Osteocyte (in vitro differentiated cells): Measurements from ENCODE around the gene PSMG4. TPM values are rescaled to one million over a fixed set of nuclear protein-coding genes. Genes with fewer than 3 reads are reported as not detected.
A peak's percentile ranks its signal among the peaks of the same experiment; 100 is the strongest.

ENCODE experiments used
- DNase-seq: peaks from one replicate; pipeline ENCODE4 v3.0.0; 2021; ENCODE audit warnings: mixed read lengths; ENCODE audit not compliant: unreplicated experiment; ENCODE audit errors: extremely low spot score
- H3K27ac Mint-ChIP-seq: one replicate; pipeline ENCODE4 v1.8.0; 2021; ENCODE audit warnings: mild to moderate bottlenecking, mixed read lengths; ENCODE audit not compliant: unreplicated experiment
- H3K27me3 Mint-ChIP-seq: one replicate; pipeline ENCODE4 v1.8.0; 2021; ENCODE audit warnings: mixed read lengths; ENCODE audit not compliant: unreplicated experiment
- H3K36me3 Mint-ChIP-seq: one replicate; pipeline ENCODE4 v1.8.0; 2021; ENCODE audit warnings: mixed read lengths; ENCODE audit not compliant: unreplicated experiment
- H3K4me1 Mint-ChIP-seq: one replicate; pipeline ENCODE4 v1.8.0; 2021; ENCODE audit warnings: mixed read lengths; ENCODE audit not compliant: unreplicated experiment
- H3K4me3 Mint-ChIP-seq: one replicate; pipeline ENCODE4 v1.8.0; 2021; ENCODE audit warnings: mild to moderate bottlenecking, moderate library complexity, mixed read lengths; ENCODE audit not compliant: unreplicated experiment
- H3K9me3 Mint-ChIP-seq: one replicate; pipeline ENCODE4 v1.8.0; 2021; ENCODE audit warnings: mixed read lengths; ENCODE audit not compliant: unreplicated experiment
- total RNA-seq: library from RNA; stranded (reverse); gene quantifications from 2 replicates; pipeline ENCODE4 v1.2.1, GENCODE V29; 2021
- TF ChIP-seq, protein P1 (sequence below): fragments of 200-600 bp; sonication (generic); IDR thresholded peaks from 2 replicates; pipeline ENCODE4 v1.5.0; 2021; ENCODE audit warnings: antibody characterized with exemption, mild to moderate bottlenecking, moderate library complexity

PSMG4 gene
- total RNA-seq, 1 donor from 2014 or later = 22.0 TPM

DNA sequence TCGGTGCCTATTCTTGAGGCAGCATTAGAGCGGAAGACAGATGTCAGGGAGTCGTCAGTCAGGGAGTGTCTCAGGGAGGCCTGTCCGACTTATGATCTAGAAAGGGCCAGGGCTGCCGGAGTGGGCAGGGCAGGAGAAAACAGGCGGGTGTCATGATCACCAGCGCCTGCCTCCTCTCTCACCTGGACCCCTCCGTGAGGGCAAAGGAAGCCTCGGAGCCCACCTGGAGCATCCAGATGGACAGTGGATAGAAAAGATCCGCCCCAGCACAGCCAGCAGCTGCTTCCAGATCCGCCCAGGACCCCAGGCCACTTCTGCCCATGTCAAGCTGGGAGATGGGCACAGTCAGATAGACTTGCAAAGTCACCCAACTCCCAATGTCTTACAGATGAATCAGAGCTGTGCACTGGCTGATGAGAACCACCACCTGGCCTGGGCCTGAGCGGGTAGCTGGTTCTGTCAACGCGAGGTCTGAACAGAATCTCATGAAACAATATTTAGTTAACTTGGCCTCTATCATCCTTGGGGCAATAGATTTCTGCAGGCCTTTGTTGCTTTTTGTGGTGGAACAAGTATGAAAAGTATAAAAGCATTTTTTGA is 22.2 kb downstream of the PSMG4 start:
- no peaks in the 10 kb centered on the region for H3K27me3 Mint-ChIP-seq
- peak overlapping the region; percentile 9 for H3K4me3 Mint-ChIP-seq
- peak overlapping the region; percentile 87 for H3K27ac Mint-ChIP-seq
- H3K36me3 Mint-ChIP-seq = peaks cover 9% of the 10 kb centered on the region
- TF ChIP-seq, protein P1, sequence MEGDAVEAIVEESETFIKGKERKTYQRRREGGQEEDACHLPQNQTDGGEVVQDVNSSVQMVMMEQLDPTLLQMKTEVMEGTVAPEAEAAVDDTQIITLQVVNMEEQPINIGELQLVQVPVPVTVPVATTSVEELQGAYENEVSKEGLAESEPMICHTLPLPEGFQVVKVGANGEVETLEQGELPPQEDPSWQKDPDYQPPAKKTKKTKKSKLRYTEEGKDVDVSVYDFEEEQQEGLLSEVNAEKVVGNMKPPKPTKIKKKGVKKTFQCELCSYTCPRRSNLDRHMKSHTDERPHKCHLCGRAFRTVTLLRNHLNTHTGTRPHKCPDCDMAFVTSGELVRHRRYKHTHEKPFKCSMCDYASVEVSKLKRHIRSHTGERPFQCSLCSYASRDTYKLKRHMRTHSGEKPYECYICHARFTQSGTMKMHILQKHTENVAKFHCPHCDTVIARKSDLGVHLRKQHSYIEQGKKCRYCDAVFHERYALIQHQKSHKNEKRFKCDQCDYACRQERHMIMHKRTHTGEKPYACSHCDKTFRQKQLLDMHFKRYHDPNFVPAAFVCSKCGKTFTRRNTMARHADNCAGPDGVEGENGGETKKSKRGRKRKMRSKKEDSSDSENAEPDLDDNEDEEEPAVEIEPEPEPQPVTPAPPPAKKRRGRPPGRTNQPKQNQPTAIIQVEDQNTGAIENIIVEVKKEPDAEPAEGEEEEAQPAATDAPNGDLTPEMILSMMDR = no peak
- H3K9me3 Mint-ChIP-seq = no peaks in the 10 kb centered on the region
- DNase-seq = no peak
- H3K4me1 Mint-ChIP-seq = peaks cover 41% of the 10 kb centered on the region

DNA sequence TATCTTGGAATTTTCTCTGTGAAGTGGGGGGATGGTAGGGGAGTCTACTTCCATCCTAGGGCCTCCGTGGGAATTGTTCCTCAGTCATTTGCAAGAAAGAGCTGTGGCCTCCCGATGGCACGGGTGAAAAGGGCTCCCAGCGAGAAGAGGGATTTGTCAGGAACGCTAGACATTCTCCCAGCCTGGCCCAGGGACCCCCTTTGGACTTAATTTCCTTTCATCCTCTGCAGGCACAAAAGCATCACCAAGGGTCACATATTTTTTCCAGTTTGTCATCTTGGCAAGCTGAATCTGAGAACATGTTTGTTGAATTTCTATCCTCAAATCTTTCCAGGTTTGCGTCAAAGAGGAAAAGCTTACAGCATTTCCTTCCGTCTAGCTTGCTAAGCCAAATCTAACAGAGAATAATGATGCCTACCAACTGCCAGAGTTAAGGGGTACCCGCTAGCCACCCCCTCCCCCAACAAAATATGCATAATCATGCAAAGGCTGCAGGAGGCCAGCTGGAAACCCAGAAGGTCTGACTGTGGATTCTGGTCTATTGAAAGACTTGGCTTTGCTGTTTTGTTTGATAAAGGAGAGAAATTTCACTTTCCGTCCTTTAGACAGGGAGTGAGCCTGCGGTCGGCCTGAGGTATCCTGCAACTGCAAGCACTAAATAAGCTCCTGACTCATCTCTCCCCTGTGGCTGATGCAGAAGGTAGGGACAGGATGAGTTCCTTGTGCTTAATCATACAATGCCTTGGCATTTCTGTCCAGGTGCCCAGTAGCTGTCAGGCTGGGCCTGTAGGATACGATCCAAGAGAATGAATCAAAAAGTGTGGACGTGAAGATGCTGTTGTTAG is 23.1 kb downstream of the PSMG4 start:
- Mint-ChIP-seq H3K27ac (peak overlapping the region; percentile 87), H3K4me3 (peak overlapping the region; percentile 18)

DNA sequence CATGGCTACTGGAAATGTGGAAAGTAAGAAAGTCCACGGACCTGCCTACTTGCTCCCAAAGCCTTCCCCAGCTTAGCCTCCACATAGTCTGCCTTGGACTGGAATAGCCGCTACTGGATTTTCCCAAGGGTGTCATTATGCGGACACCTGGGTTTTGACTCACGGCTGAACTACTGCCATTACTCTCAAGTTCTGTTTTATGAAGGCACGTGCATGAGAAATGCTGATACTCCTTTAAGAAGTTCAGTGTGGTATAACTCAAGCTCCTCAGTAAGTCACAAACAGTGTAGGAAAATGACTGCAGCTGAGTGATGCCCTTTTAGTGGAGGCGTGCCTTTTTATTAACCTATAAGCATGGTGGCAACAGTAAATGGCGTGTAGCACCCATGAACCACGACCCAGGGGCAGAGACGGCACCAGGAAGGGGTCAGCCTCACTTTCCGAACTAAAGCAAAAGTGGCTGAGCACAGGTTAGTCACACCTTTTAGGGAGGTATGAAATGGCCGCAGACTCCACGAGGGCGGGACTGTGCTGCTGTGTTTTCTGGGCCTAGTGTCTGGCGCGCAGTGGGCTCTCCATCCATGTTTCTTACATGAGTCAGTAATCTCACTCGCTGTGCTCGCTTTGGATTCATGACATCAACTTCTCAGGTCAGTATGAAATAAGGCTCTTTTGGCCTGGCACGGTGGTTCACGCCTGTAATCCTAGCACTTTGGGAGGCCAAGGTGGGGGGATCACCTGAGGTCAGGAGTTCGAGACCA is 23.9 kb downstream of the PSMG4 start:
- DNase-seq = no peak
- Mint-ChIP-seq H3K9me3 (no peaks in the 10 kb centered on the region), H3K27me3 (no peaks in the 10 kb centered on the region)

More for the DNA sequence above, 23.1 kb downstream of the PSMG4 start:
- DNase-seq = no peak
- no peaks in the 10 kb centered on the region for H3K9me3 Mint-ChIP-seq
- peaks cover 9% of the 10 kb centered on the region for H3K36me3 Mint-ChIP-seq
- peaks cover 38% of the 10 kb centered on the region for H3K4me1 Mint-ChIP-seq
- TF ChIP-seq, protein P1 = no peak
- no peaks in the 10 kb centered on the region for H3K27me3 Mint-ChIP-seq

DNA sequence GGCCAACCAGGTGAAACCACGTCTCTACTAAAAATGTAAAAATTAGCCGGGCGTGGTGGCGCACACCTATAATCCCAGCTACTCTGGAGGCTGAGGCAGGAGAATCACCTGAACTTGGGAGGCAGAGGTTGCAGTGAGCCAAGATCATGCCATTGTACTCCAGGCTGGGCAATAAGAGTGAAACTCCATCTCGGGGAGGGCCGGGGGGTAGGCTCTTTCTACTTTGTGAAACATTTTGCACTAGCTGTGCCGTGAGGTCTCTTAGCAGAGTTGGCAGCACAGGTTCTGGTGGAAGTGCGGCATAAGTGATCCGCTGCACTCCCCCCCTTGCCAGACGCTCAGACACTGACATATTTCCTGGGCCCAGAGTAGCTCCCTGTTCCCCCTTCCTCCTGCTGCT is 24.5 kb downstream of the PSMG4 start:
- TF ChIP-seq, protein P1 = no peak
- peaks cover 9% of the 10 kb centered on the region for H3K36me3 Mint-ChIP-seq
- H3K27ac Mint-ChIP-seq = peak overlapping the region; percentile 38
- DNase-seq = no peak
- no peaks in the 10 kb centered on the region for H3K9me3 Mint-ChIP-seq
- no peaks in the 10 kb centered on the region for H3K27me3 Mint-ChIP-seq
- no peak overlapping the region for H3K4me3 Mint-ChIP-seq
- peaks cover 40% of the 10 kb centered on the region for H3K4me1 Mint-ChIP-seq

More for the DNA sequence above, 23.9 kb downstream of the PSMG4 start:
- Mint-ChIP-seq H3K36me3 (peaks cover 9% of the 10 kb centered on the region), H3K4me1 (peaks cover 38% of the 10 kb centered on the region), H3K27ac (peak overlapping the region; percentile 87), H3K4me3 (no peak overlapping the region)
- TF ChIP-seq, protein P1 = no peak
